GM18861 (cell line): ENCODE data around the gene PRKCQ.
"Not testable (repeated sequence)": the region's sequence is repeated elsewhere in the genome, so short reads cannot be mapped to it uniquely, and the experiment has no call there.

ENCODE experiments used
- ATAC-seq: cut with Tn5 transposase; IDR thresholded peaks from one replicate; pipeline ENCODE4 v1.9.1; 2021; ENCODE audit not compliant: unreplicated experiment

The PRKCQ gene

GRCh38 chr10:6390213-6390845 is 189.7 kb downstream of the PRKCQ start:
- no peak for ATAC-seq

GRCh38 chr10:6388261-6388893 is 191.7 kb downstream of the PRKCQ start:
- no peak for ATAC-seq

GRCh38 chr10:6386960-6387359 is 193.1 kb downstream of the PRKCQ start:
- no peak for ATAC-seq

- no peak for ATAC-seq
Measured at GRCh38 chr10:6386346-6386745, 193.7 kb downstream of the PRKCQ start.

GRCh38 chr10:6385665-6386064 is 194.4 kb downstream of the PRKCQ start:
- no peak for ATAC-seq

- no peak for ATAC-seq
Measured at GRCh38 chr10:6384847-6385246, 195.2 kb downstream of the PRKCQ start.

- no peak for ATAC-seq
Measured at GRCh38 chr10:6384031-6384430, 196.0 kb downstream of the PRKCQ start.

- ATAC-seq, result no peak
Measured at GRCh38 chr10:6383096-6383812, 196.8 kb downstream of the PRKCQ start.

- no peak for ATAC-seq
Measured at GRCh38 chr10:6382081-6382480, 198.0 kb downstream of the PRKCQ start.

GRCh38 chr10:6380478-6380877 is 199.6 kb downstream of the PRKCQ start:
- ATAC-seq, result not testable (repeated sequence)

- ATAC-seq, result no peak
Measured at GRCh38 chr10:6379015-6379776, 200.9 kb downstream of the PRKCQ start.
